HepG2 (cell line): ENCODE measurements around the gene CABP2. TPM values are rescaled to one million over a fixed set of nuclear protein-coding genes. Genes with fewer than 3 reads are reported as not detected.

Experiments
- KLF13 ChIP-seq: sonication (generic); formaldehyde crosslinking; IDR thresholded peaks from 2 replicates; pipeline ENCODE4 v1.4.0; 2020; ENCODE audit warnings: mild to moderate bottlenecking, missing genetic modification reagents
- MED13 ChIP-seq: sonication (generic); formaldehyde crosslinking; IDR thresholded peaks from 2 replicates; pipeline ENCODE4 v1.5.0; 2020; ENCODE audit warnings: missing genetic modification reagents
- MTF1 ChIP-seq: sonication (generic); formaldehyde crosslinking; IDR thresholded peaks from 2 replicates; pipeline ENCODE4 v1.5.0; 2020; ENCODE audit warnings: missing genetic modification reagents
- NCOA1 ChIP-seq: sonication (generic); formaldehyde crosslinking; IDR thresholded peaks from 2 replicates; pipeline ENCODE4 v1.9.0; 2021; ENCODE audit warnings: missing genetic modification reagents
- POLR2G ChIP-seq: fragments of 200-400 bp; formaldehyde crosslinking; IDR thresholded peaks from 2 replicates; pipeline ENCODE4 v1.6.1; 2018; ENCODE audit warnings: mild to moderate bottlenecking, low read depth, low read length, moderate library complexity
- PTBP1 ChIP-seq: fragments of 200-400 bp; formaldehyde crosslinking; IDR thresholded peaks from 2 replicates; pipeline ENCODE4 v1.6.1; 2018; ENCODE audit warnings: low read length, low read depth; ENCODE audit not compliant: poor library complexity, severe bottlenecking
- ZFYVE20 ChIP-seq: sonication (generic); formaldehyde crosslinking; IDR thresholded peaks from 2 replicates; pipeline ENCODE4 v1.8.0; 2023; ENCODE audit warnings: low read depth, mild to moderate bottlenecking, moderate library complexity, missing genetic modification reagents, borderline replicate concordance
- ZNF17 ChIP-seq: sonication (generic); formaldehyde crosslinking; IDR thresholded peaks from 2 replicates; pipeline ENCODE4 v1.5.0; 2020; ENCODE audit warnings: mild to moderate bottlenecking, missing genetic modification reagents
- ZNF274 ChIP-seq: sonication (generic); formaldehyde crosslinking; IDR thresholded peaks from 2 replicates; pipeline ENCODE4 v1.5.1; 2020; ENCODE audit warnings: mild to moderate bottlenecking, missing genetic modification reagents
- ZNF367 ChIP-seq: sonication (generic); formaldehyde crosslinking; IDR thresholded peaks from 2 replicates; pipeline ENCODE4 v1.4.0; 2020; ENCODE audit warnings: missing genetic modification reagents, borderline replicate concordance
- ZNF501 ChIP-seq: sonication (generic); formaldehyde crosslinking; IDR thresholded peaks from 2 replicates; pipeline ENCODE4 v1.5.1; 2020; ENCODE audit warnings: mild to moderate bottlenecking, moderate library complexity, missing genetic modification reagents
- ZNF543 ChIP-seq: sonication (generic); formaldehyde crosslinking; IDR thresholded peaks from 2 replicates; pipeline ENCODE4 v1.4.0; 2020; ENCODE audit warnings: mild to moderate bottlenecking, missing genetic modification reagents
- ZNF737 ChIP-seq: sonication (generic); formaldehyde crosslinking; IDR thresholded peaks from 2 replicates; pipeline ENCODE4 v1.5.0; 2020; ENCODE audit warnings: missing genetic modification reagents, mild to moderate bottlenecking, borderline replicate concordance
- ZNF83 ChIP-seq: sonication (generic); formaldehyde crosslinking; IDR thresholded peaks from 2 replicates; pipeline ENCODE4 v1.4.0; 2020; ENCODE audit warnings: missing genetic modification reagents, mild to moderate bottlenecking, borderline replicate concordance
- ZSCAN20 ChIP-seq: sonication (generic); formaldehyde crosslinking; IDR thresholded peaks from 2 replicates; pipeline ENCODE4 v1.4.0; 2020; ENCODE audit warnings: missing genetic modification reagents, mild to moderate bottlenecking, borderline replicate concordance
- polyA plus RNA-seq, 8 experiments: library from polyadenylated mRNA; depleted of rRNA in 3 of 8; stranded (reverse) in 7 of 8; unstranded in 1 of 8; fragments of >200 nt; fragmentation: Illumina TruSeq in 4 of 8; extraction: Trizol in 4 of 8; gene quantifications; 2 replicates each; pipeline versions ENCODE4 v1.2.1 to v1.2.3, GENCODE V29; 2011 to 2016; ENCODE audit warnings: low read depth in 4 of 8, missing spikeins in 1 of 8, mixed read lengths in 1 of 8; ENCODE audit not compliant: insufficient read depth in 1 of 8
- total RNA-seq, 5 experiments: library from RNA; depleted of rRNA; stranded (reverse); fragments of >200 nt; fragmentation: Illumina TruSeq; extraction: Trizol; gene quantifications; 2 replicates each; pipeline ENCODE4 v1.2.3, GENCODE V29; 2016; ENCODE audit warnings: low read depth in 1 of 5
- TF ChIP-seq, protein P1 (sequence below): sonication (generic); formaldehyde crosslinking; IDR thresholded peaks from 2 replicates; pipeline ENCODE4 v1.4.0; 2020; ENCODE audit warnings: missing genetic modification reagents; ENCODE audit errors: not compliant biosample characterization
- TF ChIP-seq, protein P2 (sequence below): sonication (generic); formaldehyde crosslinking; conservative IDR thresholded peaks from 2 replicates; pipeline ENCODE4 v1.4.0; 2020; ENCODE audit warnings: missing genetic modification reagents
- TF ChIP-seq, protein P3 (sequence below): sonication (generic); formaldehyde crosslinking; IDR thresholded peaks from 2 replicates; pipeline ENCODE4 v1.4.0; 2020; ENCODE audit warnings: missing genetic modification reagents, borderline replicate concordance
- TF ChIP-seq, protein P4 (sequence below): sonication (generic); formaldehyde crosslinking; IDR thresholded peaks from 2 replicates; pipeline ENCODE4 v1.4.0; 2020; ENCODE audit warnings: missing genetic modification reagents
- TF ChIP-seq, protein P5 (sequence below): IDR thresholded peaks from 2 replicates; pipeline ENCODE4 v1.6.1; 2016; ENCODE audit warnings: low read depth

Gene CABP2
- total and polyA plus RNA-seq, 2 of the 13 experiments (the other 11 are each of a cell fraction or from before 2014, with no cell fraction given) = not detected

DNA sequence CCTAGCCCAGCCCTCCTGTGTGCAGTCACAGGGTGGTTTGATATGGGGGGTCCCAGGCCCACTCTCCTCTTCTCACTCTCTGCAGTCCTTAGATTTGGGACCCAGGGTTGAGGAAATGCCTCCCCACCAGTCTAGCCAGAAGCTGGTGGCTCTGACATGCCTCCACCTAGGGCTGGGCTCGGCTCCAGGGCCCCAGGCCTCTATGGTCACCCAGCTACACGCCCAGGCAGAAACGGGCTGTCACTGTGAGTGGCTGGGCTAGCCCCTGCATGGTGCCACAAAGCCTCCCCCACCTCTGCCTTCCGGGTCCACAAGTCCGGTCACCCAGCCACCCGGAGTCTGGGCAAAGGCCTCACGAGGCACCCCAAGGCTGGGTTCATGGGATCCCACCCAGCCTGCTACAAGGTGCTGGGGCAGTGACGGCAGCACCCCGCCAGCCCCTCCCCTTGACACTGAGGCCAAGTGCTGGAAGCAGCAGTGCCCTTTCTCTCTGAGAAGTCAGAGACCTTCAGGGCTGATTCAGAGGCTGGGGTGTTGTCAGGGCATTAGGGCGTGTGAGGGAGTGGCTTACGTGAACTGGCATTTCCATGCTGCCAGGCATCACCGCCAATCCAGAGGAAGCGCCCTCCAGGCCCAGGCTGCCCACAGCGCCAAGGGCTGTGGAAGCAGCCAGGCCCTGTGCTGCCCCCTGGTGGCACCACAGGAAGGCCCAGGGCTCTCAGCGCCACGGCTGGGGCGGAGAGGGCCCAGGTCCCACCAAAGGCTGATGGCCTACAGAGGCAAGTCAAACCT lies 17.4 kb downstream of the CABP2 start (continued):
- TF ChIP-seq ZNF274 (CRISPR knock-in tag) (no peak), MTF1 (CRISPR knock-in tag) (no peak), ZNF543 (CRISPR knock-in tag) (peak; percentile 53; the same call in 1 of the 2 replicates), ZNF17 (CRISPR knock-in tag) (no peak), NCOA1 (CRISPR knock-in tag) (no peak), ZNF83 (CRISPR knock-in tag) (peak; percentile 68; the same call in 1 of the 2 replicates), POLR2G (peak; percentile 34; the same call in 1 of the 2 replicates), PTBP1 (peak; percentile 51), MED13 (CRISPR knock-in tag) (no peak), ZFYVE20 (CRISPR knock-in tag) (no peak), ZSCAN20 (no peak), ZNF737 (CRISPR knock-in tag) (no peak), ZNF501 (CRISPR knock-in tag) (peak; percentile 62), ZNF367 (CRISPR knock-in tag) (no peak), KLF13 (CRISPR knock-in tag) (no peak; the same call in 1 of the 2 replicates)
- TF ChIP-seq, protein P1, sequence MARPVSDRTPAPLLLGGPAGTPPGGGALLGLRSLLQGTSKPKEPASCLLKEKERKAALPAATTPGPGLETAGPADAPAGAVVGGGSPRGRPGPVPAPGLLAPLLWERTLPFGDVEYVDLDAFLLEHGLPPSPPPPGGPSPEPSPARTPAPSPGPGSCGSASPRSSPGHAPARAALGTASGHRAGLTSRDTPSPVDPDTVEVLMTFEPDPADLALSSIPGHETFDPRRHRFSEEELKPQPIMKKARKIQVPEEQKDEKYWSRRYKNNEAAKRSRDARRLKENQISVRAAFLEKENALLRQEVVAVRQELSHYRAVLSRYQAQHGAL (CRISPR knock-in tag) = no peak
- TF ChIP-seq, protein P2, sequence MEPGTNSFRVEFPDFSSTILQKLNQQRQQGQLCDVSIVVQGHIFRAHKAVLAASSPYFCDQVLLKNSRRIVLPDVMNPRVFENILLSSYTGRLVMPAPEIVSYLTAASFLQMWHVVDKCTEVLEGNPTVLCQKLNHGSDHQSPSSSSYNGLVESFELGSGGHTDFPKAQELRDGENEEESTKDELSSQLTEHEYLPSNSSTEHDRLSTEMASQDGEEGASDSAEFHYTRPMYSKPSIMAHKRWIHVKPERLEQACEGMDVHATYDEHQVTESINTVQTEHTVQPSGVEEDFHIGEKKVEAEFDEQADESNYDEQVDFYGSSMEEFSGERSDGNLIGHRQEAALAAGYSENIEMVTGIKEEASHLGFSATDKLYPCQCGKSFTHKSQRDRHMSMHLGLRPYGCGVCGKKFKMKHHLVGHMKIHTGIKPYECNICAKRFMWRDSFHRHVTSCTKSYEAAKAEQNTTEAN (CRISPR knock-in tag) = no peak
- TF ChIP-seq, protein P3, sequence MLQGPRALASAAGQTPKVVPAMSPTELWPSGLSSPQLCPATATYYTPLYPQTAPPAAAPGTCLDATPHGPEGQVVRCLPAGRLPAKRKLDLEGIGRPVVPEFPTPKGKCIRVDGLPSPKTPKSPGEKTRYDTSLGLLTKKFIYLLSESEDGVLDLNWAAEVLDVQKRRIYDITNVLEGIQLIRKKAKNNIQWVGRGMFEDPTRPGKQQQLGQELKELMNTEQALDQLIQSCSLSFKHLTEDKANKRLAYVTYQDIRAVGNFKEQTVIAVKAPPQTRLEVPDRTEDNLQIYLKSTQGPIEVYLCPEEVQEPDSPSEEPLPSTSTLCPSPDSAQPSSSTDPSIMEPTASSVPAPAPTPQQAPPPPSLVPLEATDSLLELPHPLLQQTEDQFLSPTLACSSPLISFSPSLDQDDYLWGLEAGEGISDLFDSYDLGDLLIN (CRISPR knock-in tag) = no peak
- TF ChIP-seq, protein P4, sequence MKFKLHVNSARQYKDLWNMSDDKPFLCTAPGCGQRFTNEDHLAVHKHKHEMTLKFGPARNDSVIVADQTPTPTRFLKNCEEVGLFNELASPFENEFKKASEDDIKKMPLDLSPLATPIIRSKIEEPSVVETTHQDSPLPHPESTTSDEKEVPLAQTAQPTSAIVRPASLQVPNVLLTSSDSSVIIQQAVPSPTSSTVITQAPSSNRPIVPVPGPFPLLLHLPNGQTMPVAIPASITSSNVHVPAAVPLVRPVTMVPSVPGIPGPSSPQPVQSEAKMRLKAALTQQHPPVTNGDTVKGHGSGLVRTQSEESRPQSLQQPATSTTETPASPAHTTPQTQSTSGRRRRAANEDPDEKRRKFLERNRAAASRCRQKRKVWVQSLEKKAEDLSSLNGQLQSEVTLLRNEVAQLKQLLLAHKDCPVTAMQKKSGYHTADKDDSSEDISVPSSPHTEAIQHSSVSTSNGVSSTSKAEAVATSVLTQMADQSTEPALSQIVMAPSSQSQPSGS (CRISPR knock-in tag) = no peak
- TF ChIP-seq, protein P5, sequence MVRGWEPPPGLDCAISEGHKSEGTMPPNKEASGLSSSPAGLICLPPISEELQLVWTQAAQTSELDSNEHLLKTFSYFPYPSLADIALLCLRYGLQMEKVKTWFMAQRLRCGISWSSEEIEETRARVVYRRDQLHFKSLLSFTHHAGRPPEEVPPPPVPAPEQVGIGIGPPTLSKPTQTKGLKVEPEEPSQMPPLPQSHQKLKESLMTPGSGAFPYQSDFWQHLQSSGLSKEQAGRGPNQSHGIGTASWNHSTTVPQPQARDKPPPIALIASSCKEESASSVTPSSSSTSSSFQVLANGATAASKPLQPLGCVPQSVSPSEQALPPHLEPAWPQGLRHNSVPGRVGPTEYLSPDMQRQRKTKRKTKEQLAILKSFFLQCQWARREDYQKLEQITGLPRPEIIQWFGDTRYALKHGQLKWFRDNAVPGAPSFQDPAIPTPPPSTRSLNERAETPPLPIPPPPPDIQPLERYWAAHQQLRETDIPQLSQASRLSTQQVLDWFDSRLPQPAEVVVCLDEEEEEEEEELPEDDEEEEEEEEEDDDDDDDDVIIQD (CRISPR knock-in tag) = no peak; the same call in 1 of the 2 replicates
